HG02798 (cell line): ENCODE results near the gene POC1A.
"Not testable (repeated sequence)": the region's sequence is repeated elsewhere in the genome, so short reads cannot be mapped to it uniquely, and the experiment has no call there.

ENCODE experiments used
- ATAC-seq: cut with Tn5 transposase; IDR thresholded peaks from one replicate; pipeline ENCODE4 v1.9.1; 2021; ENCODE audit warnings: mild to moderate bottlenecking; ENCODE audit not compliant: unreplicated experiment, poor library complexity

The POC1A gene

GRCh38 chr3:52036222-52036694 lies 118.0 kb downstream of the POC1A start:
- peak; percentile 58 for ATAC-seq

GRCh38 chr3:52034651-52035050 lies 119.6 kb downstream of the POC1A start:
- ATAC-seq, result no peak

- ATAC-seq, result no peak
Observed at GRCh38 chr3:52034212-52034611, 120.0 kb downstream of the POC1A start.

- not testable (repeated sequence) for ATAC-seq
Observed at GRCh38 chr3:52033748-52034147, 120.5 kb downstream of the POC1A start.

- ATAC-seq, result no peak
Observed at GRCh38 chr3:52032702-52033408, 121.4 kb downstream of the POC1A start.

- no peak for ATAC-seq
Observed at GRCh38 chr3:52031896-52032295, 122.3 kb downstream of the POC1A start.

- ATAC-seq, result no peak
Observed at GRCh38 chr3:52030714-52031310, 123.4 kb downstream of the POC1A start.

GRCh38 chr3:52029535-52029934 lies 124.7 kb downstream of the POC1A start:
- no peak for ATAC-seq

- ATAC-seq, result no peak
Observed at GRCh38 chr3:52029053-52029452, 125.2 kb downstream of the POC1A start.

GRCh38 chr3:52028572-52028971 lies 125.7 kb downstream of the POC1A start:
- ATAC-seq, result no peak

- ATAC-seq, result no peak
Observed at GRCh38 chr3:52026041-52026440, 128.2 kb downstream of the POC1A start.

- ATAC-seq, result no peak
Observed at GRCh38 chr3:52025453-52025852, 128.8 kb downstream of the POC1A start.
